WTC11 (cell line): Measurements from ENCODE around the gene TMEM175. TPM values are rescaled to one million over a fixed set of nuclear protein-coding genes. Genes with fewer than 3 reads are reported as not detected.

ENCODE experiments used
- CREM ChIP-seq: sonication (generic); formaldehyde crosslinking; IDR thresholded peaks from 2 replicates; pipeline ENCODE4 v1.8.1; 2022; ENCODE audit warnings: mild to moderate bottlenecking, missing genetic modification reagents, moderate library complexity
- E2F5 ChIP-seq: sonication (generic); formaldehyde crosslinking; IDR thresholded peaks from 2 replicates; pipeline ENCODE4 v1.8.1; 2022; ENCODE audit warnings: mild to moderate bottlenecking, moderate library complexity, missing genetic modification reagents
- ERG ChIP-seq: fragments of 250-450 bp; sonication (Bioruptor Pico); IDR thresholded peaks from 2 replicates; pipeline ENCODE4 v1.8.0; 2021; ENCODE audit warnings: mild to moderate bottlenecking
- ETV6 ChIP-seq: sonication (generic); formaldehyde crosslinking; IDR thresholded peaks from 2 replicates; pipeline ENCODE4 v1.8.1; 2022; ENCODE audit warnings: mild to moderate bottlenecking, missing genetic modification reagents
- FOXK1 ChIP-seq: sonication (generic); formaldehyde crosslinking; IDR thresholded peaks from 2 replicates; pipeline ENCODE4 v1.8.0; 2022; ENCODE audit warnings: mild to moderate bottlenecking, moderate library complexity, missing genetic modification reagents
- FOXP1 ChIP-seq: sonication (generic); formaldehyde crosslinking; IDR thresholded peaks from 2 replicates; pipeline ENCODE4 v1.8.0; 2022; ENCODE audit warnings: missing genetic modification reagents, mild to moderate bottlenecking, moderate library complexity, borderline replicate concordance
- FOXP4 ChIP-seq: sonication (generic); formaldehyde crosslinking; IDR thresholded peaks from 2 replicates; pipeline ENCODE4 v1.8.0; 2022; ENCODE audit warnings: mild to moderate bottlenecking, missing genetic modification reagents
- HMGXB4 ChIP-seq: sonication (generic); formaldehyde crosslinking; IDR thresholded peaks from 2 replicates; pipeline ENCODE4 v1.8.1; 2023; ENCODE audit warnings: mild to moderate bottlenecking, moderate library complexity, missing genetic modification reagents
- IRF2 ChIP-seq: sonication (generic); formaldehyde crosslinking; IDR thresholded peaks from 2 replicates; pipeline ENCODE4 v1.8.0; 2022; ENCODE audit warnings: low read depth, missing genetic modification reagents, borderline replicate concordance
- MYBL2 ChIP-seq: sonication (generic); formaldehyde crosslinking; IDR thresholded peaks from 2 replicates; pipeline ENCODE4 v1.8.1; 2023; ENCODE audit warnings: mild to moderate bottlenecking, moderate library complexity, missing genetic modification reagents
- NFE2L1 ChIP-seq: sonication (generic); formaldehyde crosslinking; IDR thresholded peaks from 2 replicates; pipeline ENCODE4 v1.8.1; 2023; ENCODE audit warnings: missing genetic modification reagents
- NR3C1 ChIP-seq: sonication (generic); formaldehyde crosslinking; conservative IDR thresholded peaks from 2 replicates; pipeline ENCODE4 v1.8.1; 2023; ENCODE audit warnings: low read depth, mild to moderate bottlenecking, missing genetic modification reagents
- RELA ChIP-seq: sonication (generic); formaldehyde crosslinking; IDR thresholded peaks from 2 replicates; pipeline ENCODE4 v1.8.1; 2022; ENCODE audit warnings: missing genetic modification reagents, mild to moderate bottlenecking, borderline replicate concordance
- SMAD3 ChIP-seq: sonication (generic); formaldehyde crosslinking; IDR thresholded peaks from 2 replicates; pipeline ENCODE4 v1.8.0; 2022; ENCODE audit warnings: missing genetic modification reagents, mild to moderate bottlenecking, borderline replicate concordance
- ZBTB21 ChIP-seq: sonication (generic); formaldehyde crosslinking; IDR thresholded peaks from 2 replicates; pipeline ENCODE4 v1.8.1; 2023; ENCODE audit warnings: mild to moderate bottlenecking, missing genetic modification reagents, borderline replicate concordance
- ZBTB43 ChIP-seq: sonication (generic); formaldehyde crosslinking; IDR thresholded peaks from 2 replicates; pipeline ENCODE4 v1.8.1; 2023; ENCODE audit warnings: mild to moderate bottlenecking, missing genetic modification reagents
- ZNF281 ChIP-seq: sonication (generic); formaldehyde crosslinking; IDR thresholded peaks from 2 replicates; pipeline ENCODE4 v1.8.0; 2023; ENCODE audit warnings: mild to moderate bottlenecking, missing genetic modification reagents
- ZNF317 ChIP-seq: sonication (generic); formaldehyde crosslinking; IDR thresholded peaks from 2 replicates; pipeline ENCODE4 v1.8.1; 2023; ENCODE audit warnings: low read depth, mild to moderate bottlenecking, moderate library complexity, missing genetic modification reagents, borderline replicate concordance
- ZNF416 ChIP-seq: fragments of 250-450 bp; sonication (Bioruptor Pico); IDR thresholded peaks from 2 replicates; pipeline ENCODE4 v1.9.0; 2021; ENCODE audit warnings: mild to moderate bottlenecking, inconsistent platforms
- total RNA-seq: library from RNA; stranded (reverse); gene quantifications from 3 replicates; pipeline ENCODE4 v1.2.3, GENCODE V29; 2021
- TF ChIP-seq, protein P1 (sequence below): sonication (generic); formaldehyde crosslinking; IDR thresholded peaks from 2 replicates; pipeline ENCODE4 v1.8.0; 2022; ENCODE audit warnings: mild to moderate bottlenecking, missing genetic modification reagents
- TF ChIP-seq, protein P2 (sequence below): sonication (generic); formaldehyde crosslinking; IDR thresholded peaks from 2 replicates; pipeline ENCODE4 v1.8.0; 2023; ENCODE audit warnings: missing genetic modification reagents
- TF ChIP-seq, protein P3 (sequence below): sonication (generic); formaldehyde crosslinking; IDR thresholded peaks from 2 replicates; pipeline ENCODE4 v1.8.0; 2022; ENCODE audit warnings: mild to moderate bottlenecking, missing genetic modification reagents

The TMEM175 gene
- total RNA-seq, 1 experiment from 2014 or later = 9.2 TPM

DNA sequence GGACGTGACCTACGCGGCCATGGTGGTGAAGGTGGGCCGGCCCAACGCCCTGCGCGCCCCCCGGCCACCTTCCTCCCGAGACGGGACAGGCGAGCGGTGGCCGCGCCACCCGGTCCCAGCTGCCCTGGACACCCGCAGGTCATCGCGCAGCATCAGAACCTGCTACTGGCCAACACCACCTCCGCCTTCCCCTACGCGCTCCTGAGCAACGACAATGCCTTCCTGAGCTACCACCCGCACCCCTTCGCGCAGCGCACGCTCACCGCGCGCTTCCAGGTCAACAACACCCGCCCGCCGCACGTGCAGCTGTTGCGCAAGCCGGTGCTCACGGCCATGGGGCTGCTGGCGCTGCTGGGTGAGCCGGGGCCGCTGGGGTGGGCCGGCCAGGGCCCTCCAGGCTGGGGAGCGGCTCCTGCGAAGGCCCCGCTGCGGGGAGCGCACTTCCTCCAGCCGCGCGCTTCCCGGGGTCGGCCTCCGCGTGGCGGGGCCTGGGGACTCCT, 69.9 kb downstream of the TMEM175 start (continued):
- TF ChIP-seq ETV6 (CRISPR knock-in tag) (peak; percentile 90), NFE2L1 (peak; percentile 73; the same call in 1 of the 2 replicates), FOXP4 (CRISPR knock-in tag) (peak; percentile 77; the same call in 1 of the 2 replicates), ZNF416 (CRISPR knock-in tag) (no peak), E2F5 (CRISPR knock-in tag) (0 out of 2 replicates have a peak, but pooled peaks have one; percentile 29), MYBL2 (peak; percentile 63; the same call in 1 of the 2 replicates), ZBTB21 (CRISPR knock-in tag) (no peak), ZNF317 (CRISPR knock-in tag) (peak; percentile 26; the same call in 1 of the 2 replicates), NR3C1 (CRISPR knock-in tag) (no peak), SMAD3 (CRISPR knock-in tag) (0 out of 2 replicates have a peak, but pooled peaks have one; percentile 52), ZBTB43 (no peak), FOXP1 (CRISPR knock-in tag) (peak; percentile 78; the same call in 1 of the 2 replicates), RELA (peak; percentile 78; the same call in 1 of the 2 replicates), HMGXB4 (CRISPR knock-in tag) (0 out of 2 replicates have a peak, but pooled peaks have one; percentile 64), CREM (CRISPR knock-in tag) (no peak), ERG (CRISPR knock-in tag) (no peak), FOXK1 (CRISPR knock-in tag) (peak; percentile 95), IRF2 (CRISPR knock-in tag) (peak; percentile 64; the same call in 1 of the 2 replicates), ZNF281 (CRISPR knock-in tag) (peak; percentile 72; the same call in 1 of the 2 replicates)
- TF ChIP-seq, protein P1, sequence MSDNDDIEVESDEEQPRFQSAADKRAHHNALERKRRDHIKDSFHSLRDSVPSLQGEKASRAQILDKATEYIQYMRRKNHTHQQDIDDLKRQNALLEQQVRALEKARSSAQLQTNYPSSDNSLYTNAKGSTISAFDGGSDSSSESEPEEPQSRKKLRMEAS (CRISPR knock-in tag) = peak; percentile 96
- TF ChIP-seq, protein P2, sequence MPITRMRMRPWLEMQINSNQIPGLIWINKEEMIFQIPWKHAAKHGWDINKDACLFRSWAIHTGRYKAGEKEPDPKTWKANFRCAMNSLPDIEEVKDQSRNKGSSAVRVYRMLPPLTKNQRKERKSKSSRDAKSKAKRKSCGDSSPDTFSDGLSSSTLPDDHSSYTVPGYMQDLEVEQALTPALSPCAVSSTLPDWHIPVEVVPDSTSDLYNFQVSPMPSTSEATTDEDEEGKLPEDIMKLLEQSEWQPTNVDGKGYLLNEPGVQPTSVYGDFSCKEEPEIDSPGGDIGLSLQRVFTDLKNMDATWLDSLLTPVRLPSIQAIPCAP (CRISPR knock-in tag) = peak; percentile 91
- TF ChIP-seq, protein P3, sequence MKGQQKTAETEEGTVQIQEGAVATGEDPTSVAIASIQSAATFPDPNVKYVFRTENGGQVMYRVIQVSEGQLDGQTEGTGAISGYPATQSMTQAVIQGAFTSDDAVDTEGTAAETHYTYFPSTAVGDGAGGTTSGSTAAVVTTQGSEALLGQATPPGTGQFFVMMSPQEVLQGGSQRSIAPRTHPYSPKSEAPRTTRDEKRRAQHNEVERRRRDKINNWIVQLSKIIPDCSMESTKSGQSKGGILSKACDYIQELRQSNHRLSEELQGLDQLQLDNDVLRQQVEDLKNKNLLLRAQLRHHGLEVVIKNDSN (CRISPR knock-in tag) = peak; percentile 56; the same call in 1 of the 2 replicates
